GM18526 (cell line): ENCODE results near the gene XG.

Source experiments
- POLR2A ChIP-seq: IDR thresholded peaks from 3 replicates; pipeline ENCODE4 v1.6.1; 2011; ENCODE audit not compliant: insufficient read length; ENCODE audit errors: extremely low read depth

The XG gene

DNA sequence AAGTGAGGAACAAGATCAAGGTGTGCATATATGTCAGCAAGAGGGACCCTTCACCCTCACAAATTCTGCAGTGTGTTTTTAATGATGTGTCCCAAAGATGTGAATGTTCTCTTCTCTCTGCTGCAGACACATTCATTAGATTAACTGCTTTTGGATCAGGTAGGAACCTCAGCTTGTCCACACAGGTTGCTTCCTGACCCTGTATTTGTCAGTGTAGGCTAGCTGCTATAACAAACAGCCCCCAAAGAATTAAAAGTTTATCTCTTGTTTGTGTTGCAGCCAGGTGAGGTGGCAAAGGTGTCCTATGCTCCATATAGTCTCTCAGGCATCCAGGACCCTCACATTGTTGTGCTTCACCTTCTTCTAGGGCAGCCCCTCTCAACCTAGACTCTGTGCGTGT is 17.8 kb downstream of the XG start:
- TF ChIP-seq POLR2A, result no peak

DNA sequence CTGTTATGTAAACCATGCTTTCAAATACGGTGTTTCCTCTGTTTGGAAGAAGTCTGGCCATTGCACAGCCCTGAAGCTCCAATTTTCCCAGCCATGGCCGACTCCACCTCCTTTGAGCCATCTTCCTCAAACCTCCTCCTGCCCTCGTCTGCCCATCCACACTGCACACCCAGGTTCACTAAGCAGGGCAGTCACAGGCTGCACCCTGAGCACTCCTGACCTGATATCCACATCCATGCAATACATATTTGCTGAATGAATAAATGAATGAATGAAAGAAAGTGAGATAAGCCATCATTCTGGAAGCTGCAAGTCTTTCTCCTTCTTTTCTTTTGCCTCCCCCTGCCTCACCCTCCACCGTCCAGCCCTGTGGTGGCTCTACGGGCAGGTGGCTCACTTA is 22.2 kb downstream of the XG start:
- TF ChIP-seq POLR2A, result no peak

DNA sequence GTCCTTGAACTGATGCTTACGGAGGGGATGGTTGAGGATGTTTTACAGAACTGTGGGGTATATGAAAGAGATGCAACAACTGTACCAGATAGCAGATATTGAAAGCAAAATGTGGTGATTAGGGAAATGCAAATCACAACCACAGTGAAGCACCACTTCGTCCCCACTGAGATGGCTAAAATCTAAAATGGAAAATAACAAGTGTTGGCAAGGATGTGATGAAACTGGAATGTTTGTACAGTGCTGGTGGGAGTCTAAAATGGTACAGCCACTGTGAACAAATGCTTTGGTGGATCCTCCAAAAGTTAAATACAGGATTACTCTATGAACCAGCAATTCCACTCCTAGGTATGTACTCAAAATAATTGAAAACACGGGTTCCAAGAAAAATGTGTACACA is 22.9 kb downstream of the XG start:
- TF ChIP-seq POLR2A, result no peak

DNA sequence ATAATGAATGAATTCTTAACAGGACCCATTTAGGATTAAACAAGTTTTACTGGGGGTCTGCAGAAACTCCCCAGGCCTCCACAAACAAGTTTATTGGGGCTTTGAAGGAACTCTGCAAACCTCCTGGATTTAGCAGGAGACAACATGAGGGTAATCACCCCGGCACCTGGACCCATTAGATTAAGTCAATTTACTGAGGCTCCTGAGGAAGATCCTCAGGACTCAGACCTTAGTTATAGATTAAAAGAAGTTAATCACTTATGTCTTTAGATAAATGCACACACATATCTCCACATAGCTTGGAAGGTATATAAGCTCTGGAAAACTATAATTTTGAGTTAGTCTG is 29.4 kb downstream of the XG start:
- no peak for TF ChIP-seq POLR2A

DNA sequence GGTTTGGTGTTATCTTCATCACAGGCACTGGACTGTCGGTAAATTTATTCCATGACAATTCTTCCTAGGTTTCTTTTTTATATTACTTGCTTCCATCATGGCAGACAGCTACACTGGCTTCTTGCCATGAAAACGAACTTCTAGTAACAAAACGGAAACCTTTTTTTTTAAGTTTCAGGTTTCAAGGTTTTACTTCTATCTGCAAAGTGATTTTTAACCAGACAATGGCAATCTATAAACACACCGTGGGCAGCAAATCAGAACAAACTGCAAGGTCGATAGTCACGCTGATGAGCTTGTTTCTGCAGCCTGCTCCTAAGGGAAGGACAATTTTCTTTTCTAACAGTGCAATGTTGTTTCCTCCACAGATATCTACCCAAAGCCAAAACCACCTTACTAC is 29.9 kb downstream of the XG start:
- TF ChIP-seq POLR2A, result no peak

DNA sequence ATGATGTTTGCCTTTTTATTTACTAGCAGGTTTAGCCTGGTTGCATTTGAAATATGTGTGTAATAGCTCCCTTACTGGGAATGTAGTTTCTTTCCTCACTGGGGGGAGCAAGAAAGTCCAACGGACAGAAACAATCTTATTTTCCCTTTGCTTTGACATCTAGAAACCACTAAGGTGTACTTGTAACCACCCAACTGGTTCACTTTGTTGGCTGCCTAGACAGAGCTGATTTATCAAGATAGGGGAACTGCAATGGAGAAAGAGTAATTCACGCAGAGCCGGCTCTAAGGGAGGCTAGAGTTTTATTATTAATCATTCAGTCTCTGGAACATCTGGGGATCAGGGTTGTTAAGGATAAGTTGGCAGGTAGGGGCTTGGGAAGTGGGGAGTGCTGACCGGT is 30.3 kb downstream of the XG start:
- TF ChIP-seq POLR2A, result no peak

DNA sequence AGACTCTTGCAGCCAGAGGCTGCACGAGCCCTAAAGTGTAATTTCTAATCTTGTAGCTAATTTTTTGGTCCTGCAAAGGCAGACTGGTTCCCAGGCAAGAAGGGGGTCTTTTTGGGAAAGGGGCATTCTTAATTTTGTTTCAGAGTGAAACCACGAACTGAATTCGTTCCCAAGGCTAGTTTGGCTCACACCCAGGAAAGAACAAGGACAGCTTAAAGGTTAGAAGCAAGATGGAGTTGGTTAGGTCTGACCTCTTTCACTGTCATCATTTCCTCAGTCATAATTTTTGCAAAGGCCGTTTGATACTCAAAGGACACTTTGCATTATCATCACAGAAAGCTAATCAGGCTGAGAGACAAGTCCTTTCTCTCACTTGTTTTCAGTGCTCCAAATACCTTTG is 30.9 kb downstream of the XG start:
- no peak for TF ChIP-seq POLR2A

DNA sequence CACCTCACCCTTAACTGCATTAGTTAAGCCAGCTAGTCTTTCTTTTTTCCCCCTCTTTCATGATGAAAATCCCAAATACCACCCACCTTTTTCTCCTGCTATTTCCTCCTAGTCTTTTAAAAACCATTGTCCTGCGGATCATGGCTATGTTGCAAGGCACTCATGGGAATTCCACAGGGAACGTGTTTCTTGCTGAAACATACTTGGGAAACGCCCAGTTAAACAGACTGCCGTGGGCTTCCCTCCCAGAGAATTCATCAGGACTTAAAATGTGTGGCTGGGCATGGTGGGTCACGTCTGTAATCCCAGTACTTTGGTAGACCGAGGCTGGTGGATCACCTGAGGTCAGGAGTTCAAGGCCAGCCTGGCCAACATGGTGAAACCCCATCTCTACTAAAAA is 32.2 kb downstream of the XG start:
- no peak for TF ChIP-seq POLR2A

DNA sequence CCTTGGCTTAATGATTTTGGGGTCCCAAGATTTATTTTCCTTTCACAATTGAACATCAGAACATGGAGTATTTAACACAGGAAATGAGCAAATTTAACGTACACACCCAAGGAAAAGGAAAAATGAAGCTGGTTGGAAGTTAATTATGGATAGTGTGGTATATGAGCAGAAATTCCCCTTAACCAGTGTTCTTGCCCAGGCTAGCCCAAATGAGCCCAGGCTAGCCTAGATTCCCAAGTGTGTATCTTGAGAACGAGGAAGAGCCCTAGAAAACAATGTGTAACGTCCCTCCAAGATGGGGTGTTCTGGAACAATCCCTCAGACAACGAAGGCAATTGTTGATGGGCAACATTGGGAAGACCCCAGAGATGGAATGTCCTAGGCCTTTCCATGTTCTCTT is 33.7 kb downstream of the XG start:
- no peak for TF ChIP-seq POLR2A

DNA sequence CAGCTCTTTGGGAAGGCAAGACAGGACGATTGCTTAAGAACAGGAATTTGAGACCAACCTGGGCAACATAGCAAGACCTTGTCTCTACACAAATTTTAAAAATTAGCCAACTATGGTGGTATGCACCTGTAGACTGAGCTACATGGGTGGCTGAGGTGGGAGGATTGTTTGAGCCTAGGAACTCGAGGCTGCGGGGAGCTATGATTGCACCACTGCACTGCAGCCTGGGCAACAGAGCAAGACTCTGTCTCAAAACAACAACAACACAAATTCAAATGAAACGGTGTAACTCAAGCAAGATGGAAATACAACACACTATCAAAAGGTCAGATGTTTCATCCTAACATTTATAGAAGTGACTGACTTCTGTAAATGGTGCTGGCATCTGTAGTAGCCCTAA is 37.1 kb downstream of the XG start:
- TF ChIP-seq POLR2A, result no peak

DNA sequence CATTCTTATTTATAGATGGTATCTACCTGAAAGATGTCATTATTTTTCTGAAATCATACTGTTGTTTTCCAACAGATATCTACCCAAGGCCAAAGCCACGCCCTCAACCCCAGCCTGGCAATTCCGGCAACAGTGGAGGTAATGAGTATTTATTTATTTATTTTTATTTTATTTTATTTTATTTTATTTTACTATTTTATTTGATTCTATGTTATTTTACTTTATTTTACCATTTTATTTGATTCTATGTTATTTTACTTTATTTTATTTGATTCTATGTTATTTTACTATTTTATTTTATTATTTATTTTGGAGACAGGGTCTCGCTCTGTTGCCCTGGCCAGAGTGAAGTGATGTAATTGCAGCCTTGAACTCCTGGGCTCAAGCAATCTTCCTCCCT is 37.7 kb downstream of the XG start:
- no peak for TF ChIP-seq POLR2A

DNA sequence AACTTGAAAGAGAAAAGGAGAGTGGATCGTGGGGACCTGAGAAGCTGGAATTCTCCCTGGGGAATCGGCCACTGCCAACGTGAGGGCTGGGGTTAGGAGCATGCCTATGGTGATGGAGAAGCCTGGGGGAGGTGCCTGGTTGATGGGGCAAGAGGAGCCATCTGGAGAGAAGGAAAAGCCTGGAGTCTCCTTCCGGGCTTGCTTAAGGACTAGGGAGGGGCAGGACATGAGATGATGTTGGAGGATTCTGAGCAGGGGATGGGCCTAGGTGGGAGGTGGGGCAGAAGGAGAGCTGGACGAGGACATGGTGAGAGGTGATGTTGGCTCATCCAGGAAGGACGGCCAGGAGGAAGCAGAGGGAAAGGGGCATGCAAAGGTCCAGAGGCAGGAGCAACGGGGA is 41.9 kb downstream of the XG start:
- TF ChIP-seq POLR2A, result no peak

DNA sequence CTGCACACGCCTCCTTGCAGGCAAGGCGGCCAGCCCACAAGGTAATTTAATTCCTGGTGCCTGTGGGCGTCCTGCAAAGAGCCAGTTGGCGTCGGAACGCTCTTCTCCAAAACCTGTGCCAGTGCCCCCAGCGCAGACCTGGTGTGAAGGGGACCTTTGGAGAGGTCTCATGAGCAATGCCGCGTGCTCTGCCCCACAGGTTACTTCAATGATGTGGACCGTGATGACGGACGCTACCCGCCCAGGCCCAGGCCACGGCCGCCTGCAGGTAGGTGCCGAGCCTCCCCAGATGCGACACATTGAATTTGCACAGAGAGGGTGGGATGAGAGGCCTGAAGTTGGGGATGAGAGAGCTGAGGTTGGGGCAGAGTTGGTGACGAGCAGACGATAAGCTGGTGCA is 42.5 kb downstream of the XG start:
- no peak for TF ChIP-seq POLR2A

DNA sequence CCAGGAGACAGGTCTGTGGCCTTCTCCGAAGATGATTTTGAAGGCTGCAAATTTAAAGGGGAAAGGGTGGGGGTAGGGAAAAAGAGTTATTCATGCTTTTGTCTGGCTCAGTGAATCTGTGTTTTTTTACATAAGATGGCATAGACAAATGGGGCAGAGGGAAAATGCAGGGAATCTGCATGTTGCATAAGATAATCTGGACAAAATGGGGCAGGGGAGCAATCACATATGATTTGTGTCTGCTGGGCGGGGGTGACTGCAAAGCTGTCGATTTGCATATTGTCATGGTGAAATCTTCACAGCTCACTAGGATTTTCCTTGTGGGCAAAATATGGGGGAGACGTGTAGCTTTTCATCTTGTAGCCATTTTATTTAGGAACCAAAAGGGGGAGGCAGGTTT is 47.5 kb downstream of the XG start:
- no peak for TF ChIP-seq POLR2A

DNA sequence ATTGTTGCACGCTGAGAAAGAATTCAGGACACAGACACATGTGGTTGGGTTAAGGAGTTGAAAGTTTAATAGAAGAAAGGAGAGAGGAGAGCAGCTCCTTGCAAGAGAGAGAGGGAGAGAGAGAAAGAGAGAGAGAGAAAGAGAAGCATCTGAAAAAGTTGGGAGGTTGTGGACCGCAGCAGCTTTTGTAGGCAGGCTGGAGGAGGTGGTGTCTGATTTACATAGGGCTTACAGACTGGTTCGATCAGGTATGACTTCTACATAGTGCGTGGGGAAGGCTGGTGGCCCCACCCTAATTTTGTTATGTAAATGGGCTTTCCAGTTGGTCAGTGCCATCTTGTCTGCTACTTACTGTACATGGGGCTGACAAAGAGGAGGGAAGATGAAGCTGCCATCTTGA is 49.4 kb downstream of the XG start:
- no peak for TF ChIP-seq POLR2A

DNA sequence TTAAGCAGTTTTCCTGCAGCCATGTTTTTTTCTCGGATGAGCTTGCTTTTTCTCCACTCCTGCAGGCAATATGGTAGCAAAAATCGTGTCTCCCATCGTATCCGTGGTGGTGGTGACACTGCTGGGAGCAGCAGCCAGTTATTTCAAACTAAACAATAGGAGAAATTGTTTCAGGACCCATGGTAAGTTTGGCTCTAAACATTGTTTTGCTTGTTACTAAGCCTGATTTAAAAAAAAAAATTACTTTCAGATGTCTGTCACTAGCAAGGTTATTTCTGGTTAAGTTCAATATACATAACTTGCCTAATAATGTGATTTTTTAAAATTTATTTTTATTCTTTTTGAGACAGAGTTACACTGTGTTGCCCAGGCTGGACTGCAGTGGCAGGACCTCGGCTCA is 59.4 kb downstream of the XG start:
- no peak for TF ChIP-seq POLR2A

DNA sequence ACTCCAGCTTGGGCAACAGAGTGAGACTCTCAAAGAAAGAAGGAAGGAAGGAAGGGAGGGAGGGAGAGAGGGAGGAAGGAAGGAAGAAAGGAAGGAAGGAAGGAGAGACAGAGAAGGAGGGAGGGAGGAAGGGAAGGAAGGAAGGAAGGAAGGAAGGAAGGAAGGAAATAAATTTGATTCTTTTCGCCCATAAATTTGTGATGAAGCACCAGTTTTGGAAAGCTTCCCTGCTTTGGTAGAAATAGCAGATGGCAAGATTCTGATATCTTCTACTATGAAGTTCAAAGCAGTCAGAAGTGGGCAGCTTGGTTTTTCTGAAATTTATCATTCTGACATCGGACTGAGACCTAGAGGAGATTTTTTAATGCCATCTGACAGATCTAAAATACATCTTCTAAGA is 65.2 kb downstream of the XG start:
- no peak for TF ChIP-seq POLR2A
